Spinal cord (tissue), 10 donors: ENCODE results near the gene DSP. TPM values are rescaled to one million over a fixed set of nuclear protein-coding genes. Genes with fewer than 3 reads are reported as not detected.

Experiments
- DNase-seq, 6 donors: peaks; one replicate each; pipeline versions ENCODE4 v3.0.0 to v3.0.0-alpha.2; 2013 to 2015; ENCODE audit warnings: low spot score in 6 of 6, low read depth in 4 of 6
- H3K27ac ChIP-seq: one replicate; pipeline ENCODE4 v1.5.1; 2013; ENCODE audit warnings: low read depth, low read length, control low read depth
- H3K27me3 ChIP-seq: one replicate; pipeline ENCODE4 v1.6.1; 2013; ENCODE audit warnings: low read length; ENCODE audit not compliant: control insufficient read depth, insufficient read depth
- H3K36me3 ChIP-seq: one replicate; pipeline ENCODE4 v1.6.1; 2013; ENCODE audit warnings: low read length; ENCODE audit not compliant: control insufficient read depth, insufficient read depth
- H3K4me1 ChIP-seq: one replicate; pipeline ENCODE4 v1.6.1; 2013; ENCODE audit warnings: low read length; ENCODE audit not compliant: control insufficient read depth, insufficient read depth
- H3K4me3 ChIP-seq: one replicate; pipeline ENCODE4 v1.5.1; 2013; ENCODE audit warnings: low read depth, low read length, control low read depth
- H3K9me3 ChIP-seq: one replicate; pipeline ENCODE4 v1.6.1; 2013; ENCODE audit warnings: low read length; ENCODE audit not compliant: control insufficient read depth, insufficient read depth
- WGBS: methylation state at CpG from one replicate; pipeline ENCODE4 v1.1.5; 2013; ENCODE audit warnings: missing lambda C conversion rate; ENCODE audit not compliant: insufficient coverage; 5-methylcytosine and 5-hydroxymethylcytosine counted together
- polyA plus RNA-seq, 2 donors: library from polyadenylated mRNA; unstranded; fragments of 120-200 nt; gene quantifications; one replicate each; pipeline ENCODE4 v1.2.1, GENCODE V29; 2013; ENCODE audit not compliant: insufficient read length in 2 of 2
- total RNA-seq, 2 donors: library from RNA; depleted of rRNA in 1 of 2; stranded (reverse); fragments of 120-200 nt in 1 of 2; fragments of >200 nt in 1 of 2; gene quantifications; one replicate each; pipeline versions ENCODE4 v1.2.3 to v1.2.4, GENCODE V29; 2013 to 2014
- donor health status: healthy.

DSP gene
- total and polyA plus RNA-seq, 4 donors, result 8.4 to 270 (median 58.0) TPM

DNA sequence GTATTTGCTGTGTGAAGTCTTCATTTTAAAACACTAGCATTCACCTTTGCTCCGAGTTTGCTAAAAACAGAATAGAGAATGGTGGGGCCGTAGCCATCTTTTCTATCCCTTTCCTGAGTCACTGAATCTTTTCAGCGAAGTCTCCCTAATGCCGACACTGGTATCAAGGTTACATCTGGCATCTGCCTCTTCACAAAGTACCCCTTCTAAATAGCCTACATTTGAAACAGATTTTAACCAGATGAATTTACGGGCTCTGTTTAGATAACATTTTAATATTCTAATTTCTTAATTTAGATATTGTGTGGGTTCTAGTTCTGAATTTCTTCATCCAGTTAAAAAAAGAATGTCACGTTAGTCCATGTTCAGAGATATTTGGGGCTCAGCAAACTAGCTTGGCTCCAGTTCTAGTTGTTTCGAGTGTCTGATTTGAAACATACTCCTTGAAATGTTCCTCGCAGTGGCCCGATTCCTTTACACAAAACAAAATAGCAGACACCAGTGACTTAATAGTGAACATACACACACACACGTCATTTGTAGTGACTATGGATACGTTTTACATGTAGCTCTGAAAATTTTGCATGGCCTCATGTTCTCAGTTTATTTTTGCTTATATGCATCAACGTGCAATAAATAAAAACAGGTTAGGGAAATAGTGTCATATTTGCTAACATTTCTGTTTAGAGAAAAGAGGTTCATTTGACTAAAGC lies 15.1 kb downstream of the DSP start:
- Histone ChIP-seq H3K36me3 (no peaks in the 10 kb centered on the region), H3K4me1 (no peaks in the 10 kb centered on the region), H3K27ac (no peak overlapping the region), H3K27me3 (no peaks in the 10 kb centered on the region), H3K9me3 (no peaks in the 10 kb centered on the region), H3K4me3 (no peak overlapping the region)
- whole genome bisulfite sequencing, result 86% methylated on average over 6 of the region's 12 CpGs
- DNase-seq, result no peak

DNA sequence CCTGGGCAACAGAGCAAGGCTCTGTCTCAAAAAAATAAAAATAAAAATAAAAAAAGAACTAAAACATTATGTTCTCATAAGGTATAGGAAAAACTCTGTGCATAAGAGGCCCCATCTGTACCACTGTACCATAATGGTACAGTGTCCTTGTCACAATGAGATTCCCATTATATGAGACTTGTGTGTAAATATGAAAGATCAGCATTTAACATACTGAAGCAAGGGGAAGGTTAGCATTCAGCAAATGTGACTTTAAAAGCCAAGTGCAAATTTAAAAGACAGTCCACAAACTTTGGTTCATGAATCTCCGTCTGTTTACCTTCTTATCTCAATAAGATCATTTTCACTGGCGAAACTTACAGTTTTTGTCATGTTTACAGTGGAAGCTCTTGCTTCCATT lies 16.2 kb downstream of the DSP start:
- WGBS, result no CpG with 5 or more reads among the region's 2 CpGs
- H3K9me3 ChIP-seq, result no peaks in the 10 kb centered on the region
- H3K4me1 ChIP-seq, result no peaks in the 10 kb centered on the region
- DNase-seq, result no peak
- no peak overlapping the region for H3K27ac ChIP-seq
- no peaks in the 10 kb centered on the region for H3K27me3 ChIP-seq
- no peak overlapping the region for H3K4me3 ChIP-seq
- no peaks in the 10 kb centered on the region for H3K36me3 ChIP-seq

DNA sequence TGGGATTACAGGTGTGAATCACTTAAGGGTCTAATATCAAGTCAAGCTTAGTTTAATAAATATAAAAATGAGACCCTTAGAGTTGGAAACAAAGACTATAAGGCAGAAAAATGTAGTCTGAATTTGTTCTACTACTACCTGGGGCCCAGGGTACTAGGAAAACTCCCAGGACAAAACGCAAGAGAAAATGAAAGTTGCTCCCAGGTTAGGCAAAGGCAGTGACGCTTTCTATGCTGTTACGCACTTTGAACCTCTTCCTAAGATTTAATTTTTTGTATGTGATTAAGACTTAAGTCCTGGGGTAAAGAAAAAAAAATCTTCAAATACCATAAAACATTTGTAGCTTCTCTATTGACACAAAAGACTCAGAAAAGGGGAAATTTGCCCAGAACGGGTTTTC lies 17.3 kb downstream of the DSP start:
- Histone ChIP-seq H3K9me3 (no peaks in the 10 kb centered on the region), H3K27me3 (no peaks in the 10 kb centered on the region), H3K4me1 (no peaks in the 10 kb centered on the region), H3K27ac (no peak overlapping the region), H3K36me3 (no peaks in the 10 kb centered on the region), H3K4me3 (no peak overlapping the region)
- DNase-seq, result no peak
- 100% methylated on average over 2 of the region's 4 CpGs for WGBS

DNA sequence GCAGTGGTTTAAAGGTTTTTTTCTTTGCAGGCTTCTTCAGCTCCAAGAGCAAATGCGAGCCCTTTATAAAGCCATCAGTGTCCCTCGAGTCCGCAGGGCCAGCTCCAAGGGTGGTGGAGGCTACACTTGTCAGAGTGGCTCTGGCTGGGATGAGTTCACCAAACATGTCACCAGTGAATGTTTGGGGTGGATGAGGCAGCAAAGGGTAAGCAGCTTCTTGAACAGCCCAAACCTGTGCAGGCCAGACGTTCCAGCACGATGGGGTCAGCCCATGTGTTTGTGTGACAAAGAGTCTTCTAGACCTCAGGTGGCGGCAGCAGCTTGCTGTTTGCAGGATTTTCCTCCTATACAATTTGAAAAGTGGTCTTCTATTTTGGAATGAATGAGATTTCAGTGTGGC lies 17.7 kb downstream of the DSP start:
- Histone ChIP-seq H3K9me3 (no peaks in the 10 kb centered on the region), H3K4me3 (no peak overlapping the region), H3K36me3 (no peaks in the 10 kb centered on the region), H3K4me1 (no peaks in the 10 kb centered on the region), H3K27me3 (no peaks in the 10 kb centered on the region), H3K27ac (no peak overlapping the region)
- 86% methylated on average over 4 of the region's 6 CpGs for WGBS
- DNase-seq, result no peak

DNA sequence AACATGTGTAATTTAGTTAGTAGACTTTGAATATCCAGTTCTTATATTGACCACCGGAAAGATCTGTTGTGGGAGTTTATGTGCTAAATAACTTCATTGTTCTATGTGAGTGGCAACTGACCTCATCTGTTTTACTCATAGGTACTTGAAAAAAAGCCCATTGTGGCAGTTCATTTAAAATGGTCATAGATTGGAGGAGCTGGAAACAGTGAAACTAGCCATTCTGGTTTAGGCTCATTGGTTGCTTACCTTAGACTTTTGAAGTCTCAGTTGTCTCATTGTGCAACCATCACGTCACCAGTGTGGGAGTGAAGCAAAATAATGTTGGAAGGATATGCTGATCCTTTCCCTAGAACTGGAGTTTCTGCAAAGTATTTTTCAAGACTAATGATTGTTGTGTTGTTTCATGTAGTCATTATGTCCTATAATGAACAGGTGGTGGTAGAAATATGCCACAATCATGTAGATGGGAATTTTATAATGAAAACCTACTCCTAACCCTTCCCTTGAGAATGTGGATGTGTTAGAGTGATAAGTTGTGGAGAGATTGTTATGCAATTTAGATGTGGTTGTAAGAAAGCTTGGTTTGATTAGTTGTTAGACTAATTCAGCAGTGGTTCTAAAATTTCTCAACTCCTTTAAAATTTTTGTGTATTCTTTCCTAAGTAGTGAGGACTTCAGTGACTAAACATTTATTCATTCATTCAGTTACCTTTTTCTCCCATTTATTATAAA lies 18.3 kb downstream of the DSP start:
- no peaks in the 10 kb centered on the region for H3K27me3 ChIP-seq
- 80% methylated on average over 1 of the region's 2 CpGs for WGBS
- H3K4me3 ChIP-seq, result no peak overlapping the region
- DNase-seq, result no peak
- no peaks in the 10 kb centered on the region for H3K36me3 ChIP-seq
- no peaks in the 10 kb centered on the region for H3K9me3 ChIP-seq
- no peaks in the 10 kb centered on the region for H3K4me1 ChIP-seq
- H3K27ac ChIP-seq, result no peak overlapping the region

DNA sequence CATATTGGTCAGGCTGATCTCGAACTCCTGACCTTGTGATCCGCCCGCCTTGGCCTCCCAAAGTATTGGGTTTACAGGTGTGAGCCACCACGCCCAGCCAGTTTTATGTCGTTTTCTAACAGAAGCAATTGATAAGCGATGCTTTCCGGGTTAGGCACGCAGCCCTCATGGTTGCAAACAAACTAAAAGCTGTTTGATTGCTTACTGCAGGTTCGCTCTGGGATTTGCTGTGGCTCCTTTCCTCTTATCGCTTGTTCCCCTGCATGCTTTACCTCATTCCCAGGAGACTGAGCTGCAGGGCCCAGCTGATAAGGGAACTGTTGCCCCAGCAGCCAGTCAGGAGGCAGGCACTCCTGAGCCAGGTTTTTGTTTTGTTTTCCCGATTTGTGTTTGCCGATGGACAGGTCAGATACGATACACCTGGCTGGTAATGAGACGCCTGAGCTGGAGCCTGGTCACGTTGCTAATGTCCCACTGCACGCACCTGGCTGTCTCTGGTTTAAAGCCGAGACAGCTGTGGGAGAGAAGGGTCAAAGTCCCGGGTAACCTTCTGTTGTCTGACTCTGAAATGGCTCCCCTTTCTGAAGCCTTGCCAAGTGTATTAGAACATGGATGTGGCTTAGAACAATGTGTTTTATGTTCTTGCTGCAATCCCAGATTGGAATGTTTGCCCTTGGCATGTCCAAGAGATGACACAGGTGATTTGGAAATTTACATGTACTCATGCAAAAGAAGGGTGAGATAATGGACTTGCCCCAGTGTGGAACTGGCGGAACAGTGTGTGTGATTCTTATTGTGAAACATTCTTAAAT lies 19.9 kb downstream of the DSP start:
- Histone ChIP-seq H3K27me3 (no peaks in the 10 kb centered on the region), H3K4me1 (no peaks in the 10 kb centered on the region), H3K36me3 (no peaks in the 10 kb centered on the region), H3K27ac (no peak overlapping the region), H3K4me3 (no peak overlapping the region), H3K9me3 (no peaks in the 10 kb centered on the region)
- DNase-seq, result no peak
- 93% methylated on average over 18 of the region's 19 CpGs for WGBS

DNA sequence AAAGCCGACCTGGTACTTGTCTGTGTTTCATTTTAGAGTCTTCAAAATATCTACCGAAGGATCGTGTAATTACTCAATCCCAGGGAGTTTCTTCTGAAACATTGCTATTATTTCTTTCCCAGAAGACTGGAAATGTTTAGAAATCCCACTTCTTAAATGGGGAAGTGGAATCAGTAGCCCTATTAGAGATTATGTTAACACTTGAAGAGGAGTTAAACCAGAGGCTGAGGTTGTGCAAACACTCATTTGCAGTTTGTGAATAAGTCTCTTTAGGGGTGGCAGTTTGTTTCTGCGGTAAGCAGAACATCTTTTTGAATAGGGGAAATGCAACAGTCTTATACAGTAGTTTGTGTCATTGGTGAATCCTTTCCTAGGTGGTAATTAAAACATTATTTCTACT lies 21.3 kb downstream of the DSP start:
- WGBS, result 80% methylated on average over 1 of the region's 4 CpGs
- Histone ChIP-seq H3K36me3 (no peaks in the 10 kb centered on the region), H3K27ac (no peak overlapping the region), H3K27me3 (no peaks in the 10 kb centered on the region), H3K9me3 (no peaks in the 10 kb centered on the region), H3K4me3 (no peak overlapping the region), H3K4me1 (no peaks in the 10 kb centered on the region)
- no peak for DNase-seq

DNA sequence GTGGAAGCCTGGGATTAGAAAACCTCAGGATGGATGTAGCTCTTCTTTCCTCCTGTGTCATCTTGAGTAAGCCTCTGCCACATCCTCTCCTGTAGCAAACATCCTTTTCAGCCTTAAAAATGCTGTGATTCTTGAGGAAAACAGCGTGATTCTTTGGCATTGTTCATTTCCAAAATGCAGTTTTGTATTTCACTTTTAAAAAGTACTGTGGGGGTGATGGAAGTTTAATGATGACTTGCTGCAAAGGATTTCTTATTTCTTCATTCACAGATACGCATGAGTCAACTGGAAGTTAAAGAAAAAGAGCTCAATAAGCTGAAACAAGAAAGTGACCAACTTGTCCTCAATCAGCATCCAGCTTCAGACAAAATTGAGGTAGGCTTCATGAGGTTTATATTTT lies 24.6 kb downstream of the DSP start:
- H3K4me1 ChIP-seq, result no peaks in the 10 kb centered on the region
- no peaks in the 10 kb centered on the region for H3K27me3 ChIP-seq
- no peak for DNase-seq
- H3K9me3 ChIP-seq, result no peaks in the 10 kb centered on the region
- no peak overlapping the region for H3K27ac ChIP-seq
- no CpG with 5 or more reads among the region's 2 CpGs for WGBS
- H3K4me3 ChIP-seq, result no peak overlapping the region
- no peaks in the 10 kb centered on the region for H3K36me3 ChIP-seq

DNA sequence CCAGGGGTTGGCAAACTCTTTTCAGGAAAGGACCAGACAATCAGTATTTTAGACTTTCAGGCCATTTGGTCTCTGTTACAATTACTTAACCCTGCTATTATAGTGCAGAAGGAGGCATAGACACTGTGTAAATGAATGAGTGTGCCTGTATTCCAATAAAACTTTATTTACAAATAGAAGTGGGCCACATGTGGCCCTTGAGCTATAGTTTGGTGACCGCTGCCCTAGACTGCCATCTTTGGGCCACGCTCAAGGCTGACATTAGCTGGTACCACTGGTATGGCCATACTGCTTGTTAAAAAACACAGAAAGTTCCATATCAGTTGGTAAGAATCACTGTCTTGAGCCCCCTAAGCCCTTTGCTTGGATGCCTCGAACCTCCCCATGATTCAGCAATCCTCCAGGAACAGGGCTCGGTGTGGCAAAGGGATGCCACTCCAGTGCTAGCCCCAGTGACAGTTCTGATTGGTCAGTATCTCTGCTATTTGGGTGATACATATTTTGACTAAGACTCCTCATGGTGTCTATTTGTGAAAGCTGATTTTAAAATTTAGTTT lies 25.2 kb downstream of the DSP start:
- Histone ChIP-seq H3K27ac (no peak overlapping the region), H3K4me1 (no peaks in the 10 kb centered on the region), H3K27me3 (no peaks in the 10 kb centered on the region), H3K4me3 (no peak overlapping the region), H3K9me3 (no peaks in the 10 kb centered on the region), H3K36me3 (no peaks in the 10 kb centered on the region)
- WGBS, result 96% methylated on average over 3 of the region's 4 CpGs
- no peak for DNase-seq
